ENCODE data around the gene RAB7B.

RAB7B gene

DNA sequence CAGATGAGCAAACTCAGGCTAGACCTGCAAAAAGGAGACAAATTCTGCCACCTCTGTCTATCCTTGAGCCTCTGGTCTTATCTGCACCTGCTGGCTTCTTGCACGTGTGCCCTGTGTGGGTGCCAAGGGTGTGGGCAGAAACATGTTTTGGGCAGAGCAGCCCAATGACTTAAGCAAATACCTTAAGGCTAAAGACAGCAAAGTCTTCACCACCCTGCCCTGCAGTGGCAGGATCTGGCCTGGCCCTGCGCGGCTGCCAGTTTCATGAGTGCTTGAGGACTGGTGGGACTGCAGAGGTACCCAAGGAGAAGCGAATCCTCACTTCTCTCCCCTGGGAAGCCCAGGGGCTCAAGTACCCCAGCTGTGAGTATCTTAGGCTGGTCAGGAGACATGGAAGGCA is 56.2 kb downstream of the RAB7B start:
- 96% methylated on average over 3 of the region's 4 CpGs for WGBS (ENCODE audit: insufficient coverage)
- peaks cover 0 to 12% (median 0%) of the 10 kb centered on the region in 5 experiments for H3K27me3 ChIP-seq (replicated peaks in 2 of 5; ENCODE audit: control insufficient read depth in 4 of 5, insufficient read depth in 5 of 5, low read length in 4 of 5)

DNA sequence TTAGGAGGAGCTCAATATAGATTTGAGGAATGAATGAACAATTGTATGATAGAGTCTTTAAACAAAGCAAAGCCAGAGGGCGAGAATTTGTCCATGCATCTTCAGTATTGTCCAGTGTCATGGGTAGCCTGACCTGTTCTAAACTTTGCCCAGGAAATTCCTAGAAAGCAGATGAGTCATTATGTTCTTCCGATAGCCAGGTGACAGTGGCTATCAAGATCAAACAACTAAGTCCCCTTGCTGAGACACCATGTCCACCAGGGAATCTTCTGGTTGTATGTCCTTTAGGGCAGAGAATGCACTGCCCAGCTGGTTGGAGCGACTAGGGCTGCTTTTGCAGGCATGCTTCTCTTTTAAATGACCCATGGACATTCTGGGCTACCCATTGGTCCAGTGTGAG is 58.1 kb downstream of the RAB7B start:
- CTCF ChIA-PET = interaction anchor here (1.6 to 3.5 kb wide), 2 partner anchors 7 to 32 kb away, joined by 4 to 16 read pairs; no protein-coding TSS in a partner anchor
- WGBS (ENCODE audit: insufficient coverage) = 100% methylated on average over 3 of the region's 3 CpGs
- Histone ChIP-seq H3K4me1 (ENCODE audit: control extremely low read depth in 1 of 4, control insufficient read depth in 4 of 4, insufficient read depth in 4 of 4, low read length in 3 of 4) (peaks cover 0 to 10% (median 4%) of the 10 kb centered on the region in 4 experiments), H3K9me3 (ENCODE audit: control extremely low read depth in 1 of 5, control insufficient read depth in 4 of 5, insufficient read depth in 2 of 5, low read depth in 1 of 5, low read length in 4 of 5) (no peaks in the 10 kb centered on the region), H3K27me3 (replicated peaks in 2 of 5; ENCODE audit: control insufficient read depth in 4 of 5, insufficient read depth in 5 of 5, low read length in 4 of 5) (peaks cover 0 to 12% (median 0%) of the 10 kb centered on the region in 5 experiments), H3K4me3 (ENCODE audit: control insufficient read depth in 1 of 7, extremely low read depth in 1 of 7, insufficient read depth in 4 of 7, low read depth in 2 of 7, low read length in 6 of 7) (no peak overlapping the region), H3K27ac (ENCODE audit: insufficient read depth in 1 of 2, low read depth in 1 of 2, low read length in 2 of 2, poor library complexity in 1 of 2, severe bottlenecking in 2 of 2) (no peak overlapping the region), H3K36me3 (ENCODE audit: control insufficient read depth in 4 of 4, insufficient read depth in 4 of 4, low read length in 3 of 4) (no peaks in the 10 kb centered on the region)
- POLR2A ChIA-PET = no interaction called here
- DNase-seq = no peak

More for the DNA sequence above, 56.2 kb downstream of the RAB7B start:
- DNase-seq = no peak
- ChIA-PET CTCF (interaction anchor here (0.7 to 2.7 kb wide), 3 partner anchors 12 to 30 kb away, joined by 3 to 10 read pairs (median 3); no protein-coding TSS in a partner anchor), POLR2A (no interaction called here)
- Histone ChIP-seq H3K9me3 (ENCODE audit: control extremely low read depth in 1 of 5, control insufficient read depth in 4 of 5, insufficient read depth in 2 of 5, low read depth in 1 of 5, low read length in 4 of 5) (no peaks in the 10 kb centered on the region), H3K27ac (ENCODE audit: insufficient read depth in 1 of 2, low read depth in 1 of 2, low read length in 2 of 2, poor library complexity in 1 of 2, severe bottlenecking in 2 of 2) (no peak overlapping the region), H3K4me1 (ENCODE audit: control extremely low read depth in 1 of 4, control insufficient read depth in 4 of 4, insufficient read depth in 4 of 4, low read length in 3 of 4) (peaks cover 0 to 10% (median 4%) of the 10 kb centered on the region in 4 experiments), H3K4me3 (ENCODE audit: control insufficient read depth in 1 of 7, extremely low read depth in 1 of 7, insufficient read depth in 4 of 7, low read depth in 2 of 7, low read length in 6 of 7) (no peak overlapping the region), H3K36me3 (ENCODE audit: control insufficient read depth in 4 of 4, insufficient read depth in 4 of 4, low read length in 3 of 4) (no peaks in the 10 kb centered on the region)

DNA sequence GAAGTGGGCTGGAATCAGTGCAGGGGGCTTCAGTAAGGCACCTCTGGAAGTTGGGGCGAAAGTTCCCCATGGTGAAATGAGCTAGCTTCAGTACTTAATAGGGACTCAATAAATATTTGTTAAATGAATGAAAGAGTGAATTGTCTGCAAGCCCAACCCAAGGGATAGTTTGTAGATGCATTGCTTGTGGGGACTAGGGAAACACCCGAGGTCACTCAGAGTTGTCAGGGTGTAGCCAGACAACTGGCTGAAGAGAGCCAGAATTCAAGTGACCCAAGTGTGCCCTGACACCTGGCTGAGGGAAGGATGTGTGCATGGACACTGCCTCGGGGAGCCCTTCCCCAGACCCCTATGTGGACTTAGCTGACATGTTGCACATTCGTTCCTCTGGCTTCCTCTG is 58.7 kb downstream of the RAB7B start:
- POLR2A ChIA-PET = no interaction called here

DNA sequence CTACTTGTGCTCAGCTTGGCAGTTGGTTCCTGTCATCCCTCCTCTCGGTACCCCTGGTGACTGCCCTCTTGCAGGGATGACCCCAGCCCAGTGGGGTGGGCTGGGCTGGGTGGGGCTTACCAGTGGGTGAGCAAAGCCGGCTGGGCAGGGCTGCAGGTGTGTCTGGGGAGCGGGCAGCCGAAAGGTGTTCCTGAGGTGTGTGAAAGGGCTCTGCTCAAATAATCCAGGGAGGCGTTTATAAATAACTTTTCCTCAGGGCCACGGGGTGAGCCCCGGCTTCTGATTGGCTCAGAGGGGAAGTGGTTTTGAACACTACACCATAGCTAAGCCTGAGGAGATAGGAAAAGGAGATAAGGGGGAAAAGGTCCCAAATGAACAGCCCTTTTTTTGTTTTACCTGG is 60.0 kb downstream of the RAB7B start, which contains the start of gene SLC26A9:
Gene SLC26A9 (minus strand): TSS at position 212 of the 400 bp plus-strand sequence. CDS start 7,636 bp downstream, outside the sequence.
- Histone ChIP-seq H3K4me3 (ENCODE audit: control insufficient read depth in 1 of 7, extremely low read depth in 1 of 7, insufficient read depth in 4 of 7, low read depth in 2 of 7, low read length in 6 of 7) (no peak within 1 kb of the TSS), H3K9me3 (ENCODE audit: control extremely low read depth in 1 of 5, control insufficient read depth in 4 of 5, insufficient read depth in 2 of 5, low read depth in 1 of 5, low read length in 4 of 5) (no peaks in the 10 kb centered on the region), H3K27ac (ENCODE audit: insufficient read depth in 1 of 2, low read depth in 1 of 2, low read length in 2 of 2, poor library complexity in 1 of 2, severe bottlenecking in 2 of 2) (no peak within 1 kb of the TSS), H3K36me3 (ENCODE audit: control insufficient read depth in 4 of 4, insufficient read depth in 4 of 4, low read length in 3 of 4) (no peaks in the 10 kb centered on the region), H3K4me1 (ENCODE audit: control extremely low read depth in 1 of 4, control insufficient read depth in 4 of 4, insufficient read depth in 4 of 4, low read length in 3 of 4) (peaks cover 0 to 9% (median 4%) of the 10 kb centered on the region in 4 experiments), H3K27me3 (replicated peaks in 2 of 5; ENCODE audit: control insufficient read depth in 4 of 5, insufficient read depth in 5 of 5, low read length in 4 of 5) (peaks cover 0 to 18% (median 6%) of the 10 kb centered on the region in 5 experiments)
- 43% methylated on average over 6 of the region's 7 CpGs for WGBS (ENCODE audit: insufficient coverage)
- no peak for DNase-seq
- ChIA-PET POLR2A (no interaction called here), CTCF (interaction anchor here (1.0 to 3.5 kb wide), 5 partner anchors 9 to 34 kb away, joined by 3 to 16 read pairs (median 4); no protein-coding TSS in a partner anchor)

More for the DNA sequence above, 58.7 kb downstream of the RAB7B start:
- Histone ChIP-seq H3K4me1 (ENCODE audit: control extremely low read depth in 1 of 4, control insufficient read depth in 4 of 4, insufficient read depth in 4 of 4, low read length in 3 of 4) (peaks cover 0 to 10% (median 4%) of the 10 kb centered on the region in 4 experiments), H3K27ac (ENCODE audit: insufficient read depth in 1 of 2, low read depth in 1 of 2, low read length in 2 of 2, poor library complexity in 1 of 2, severe bottlenecking in 2 of 2) (no peak overlapping the region), H3K9me3 (ENCODE audit: control extremely low read depth in 1 of 5, control insufficient read depth in 4 of 5, insufficient read depth in 2 of 5, low read depth in 1 of 5, low read length in 4 of 5) (no peaks in the 10 kb centered on the region), H3K36me3 (ENCODE audit: control insufficient read depth in 4 of 4, insufficient read depth in 4 of 4, low read length in 3 of 4) (no peaks in the 10 kb centered on the region), H3K4me3 (ENCODE audit: control insufficient read depth in 1 of 7, extremely low read depth in 1 of 7, insufficient read depth in 4 of 7, low read depth in 2 of 7, low read length in 6 of 7) (no peak overlapping the region), H3K27me3 (replicated peaks in 2 of 5; ENCODE audit: control insufficient read depth in 4 of 5, insufficient read depth in 5 of 5, low read length in 4 of 5) (peaks cover 0 to 12% (median under 1%) of the 10 kb centered on the region in 5 experiments)
- 97% methylated on average over 2 of the region's 4 CpGs for WGBS (ENCODE audit: insufficient coverage)
- no peak for DNase-seq
- CTCF ChIA-PET = interaction anchor here (1.2 to 3.5 kb wide), 3 partner anchors 8 to 33 kb away, joined by 3 to 16 read pairs (median 4); no protein-coding TSS in a partner anchor

DNA sequence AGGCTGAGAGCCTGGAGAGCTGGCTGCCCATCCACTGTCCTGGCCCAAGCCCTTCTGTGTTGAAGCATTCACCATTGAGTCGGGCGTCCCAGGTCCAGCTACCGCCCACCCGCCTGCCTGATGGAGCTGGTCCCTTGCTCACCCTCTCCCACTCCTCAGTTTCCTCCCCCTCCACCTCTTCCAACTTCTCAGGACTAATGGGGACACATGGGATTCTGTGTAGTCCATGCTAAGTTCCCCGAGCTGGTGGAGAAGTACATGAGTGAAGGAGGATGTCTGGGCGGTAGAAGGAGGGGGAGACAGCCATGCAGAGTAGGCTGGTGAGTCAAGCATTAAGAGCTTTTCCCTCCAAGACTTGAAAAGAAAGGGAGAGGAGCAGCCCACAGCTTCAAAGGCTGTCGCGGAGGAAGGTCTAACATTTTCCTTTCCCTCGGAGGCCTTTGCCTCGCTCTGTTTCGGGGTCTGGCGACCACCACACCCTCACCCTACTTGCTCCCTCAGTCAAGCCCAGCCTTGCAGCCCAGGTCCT is 60.5 kb downstream of the RAB7B start:
- CTCF ChIA-PET = interaction anchor here (1.2 to 3.5 kb wide), 5 partner anchors 9 to 35 kb away, joined by 3 to 16 read pairs (median 5); no protein-coding TSS in a partner anchor
- peak in 2 of 3 donors; percentile 11 to 20 for DNase-seq

DNA sequence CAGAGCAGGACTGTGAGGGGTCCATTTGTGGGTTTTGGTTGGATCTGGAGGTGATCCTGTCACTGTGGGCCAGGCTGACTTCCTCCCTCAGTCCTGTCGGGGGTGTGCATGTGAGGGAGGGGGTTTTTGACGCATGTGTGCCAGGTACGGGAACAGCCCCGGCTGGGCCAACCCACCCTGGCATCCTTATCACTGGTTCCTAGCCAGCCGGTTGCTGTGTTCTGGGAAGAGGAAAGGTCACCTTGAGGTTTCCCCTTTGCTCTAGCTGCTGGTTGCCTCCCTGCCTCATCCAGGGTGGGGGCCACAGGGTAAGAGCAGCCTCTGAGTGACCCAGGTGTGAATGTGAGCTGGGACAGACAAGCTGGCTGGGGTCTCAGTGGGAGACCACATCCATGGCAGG is 62.5 kb downstream of the RAB7B start:
- POLR2A ChIA-PET = no interaction called here
- no peak for DNase-seq
- Histone ChIP-seq H3K27me3 (replicated peaks in 2 of 5; ENCODE audit: control insufficient read depth in 4 of 5, insufficient read depth in 5 of 5, low read length in 4 of 5) (peaks cover 0 to 21% (median 5%) of the 10 kb centered on the region in 5 experiments), H3K9me3 (ENCODE audit: control extremely low read depth in 1 of 5, control insufficient read depth in 4 of 5, insufficient read depth in 2 of 5, low read depth in 1 of 5, low read length in 4 of 5) (no peaks in the 10 kb centered on the region), H3K4me3 (ENCODE audit: control insufficient read depth in 1 of 7, extremely low read depth in 1 of 7, insufficient read depth in 4 of 7, low read depth in 2 of 7, low read length in 6 of 7) (no peak overlapping the region), H3K36me3 (ENCODE audit: control insufficient read depth in 4 of 4, insufficient read depth in 4 of 4, low read length in 3 of 4) (no peaks in the 10 kb centered on the region), H3K4me1 (ENCODE audit: control extremely low read depth in 1 of 4, control insufficient read depth in 4 of 4, insufficient read depth in 4 of 4, low read length in 3 of 4) (peaks cover 0 to 5% (median 4%) of the 10 kb centered on the region in 4 experiments), H3K27ac (ENCODE audit: insufficient read depth in 1 of 2, low read depth in 1 of 2, low read length in 2 of 2, poor library complexity in 1 of 2, severe bottlenecking in 2 of 2) (no peak overlapping the region)
- CTCF ChIA-PET = interaction anchor here (0.7 to 1.4 kb wide), 3 partner anchors 11 to 59 kb away, joined by 3 to 4 read pairs (median 3); no protein-coding TSS in a partner anchor
- 71% methylated on average over 1 of the region's 5 CpGs for WGBS (ENCODE audit: insufficient coverage)

More for the DNA sequence above, 60.5 kb downstream of the RAB7B start:
- POLR2A ChIA-PET = interaction anchor here (0.6 kb wide), 2 partner anchors 629 to 1108 kb away, joined by 3 read pairs; partner anchors contain the start of gene YOD1
- Histone ChIP-seq H3K27ac (ENCODE audit: insufficient read depth in 1 of 2, low read depth in 1 of 2, low read length in 2 of 2, poor library complexity in 1 of 2, severe bottlenecking in 2 of 2) (no peak overlapping the region), H3K4me1 (ENCODE audit: control extremely low read depth in 1 of 4, control insufficient read depth in 4 of 4, insufficient read depth in 4 of 4, low read length in 3 of 4) (peaks cover 0 to 5% (median 4%) of the 10 kb centered on the region in 4 experiments), H3K9me3 (ENCODE audit: control extremely low read depth in 1 of 5, control insufficient read depth in 4 of 5, insufficient read depth in 2 of 5, low read depth in 1 of 5, low read length in 4 of 5) (no peaks in the 10 kb centered on the region), H3K36me3 (ENCODE audit: control insufficient read depth in 4 of 4, insufficient read depth in 4 of 4, low read length in 3 of 4) (no peaks in the 10 kb centered on the region), H3K27me3 (replicated peaks in 2 of 5; ENCODE audit: control insufficient read depth in 4 of 5, insufficient read depth in 5 of 5, low read length in 4 of 5) (peaks cover 0 to 19% (median 6%) of the 10 kb centered on the region in 5 experiments), H3K4me3 (ENCODE audit: control insufficient read depth in 1 of 7, extremely low read depth in 1 of 7, insufficient read depth in 4 of 7, low read depth in 2 of 7, low read length in 6 of 7) (no peak overlapping the region)
- 85% methylated on average over 7 of the region's 12 CpGs for WGBS (ENCODE audit: insufficient coverage)

Measured in common myeloid progenitor, CD34-positive (primary cell).